ENCODE measurements around the gene CCDC24. TPM values are rescaled to one million over a fixed set of nuclear protein-coding genes. Genes with fewer than 3 reads are reported as not detected.

The CCDC24 gene
- total RNA-seq, 4 donors from 2014 or later = 1.6 to 7.8 (median 3.7) TPM

- Histone ChIP-seq H3K4me3 (no peak overlapping the region), H3K9me3 (no peaks in the 10 kb centered on the region), H3K27me3 (no peaks in the 10 kb centered on the region), H3K27ac (no peak overlapping the region), H3K36me3 (no peaks in the 10 kb centered on the region), H3K4me1 (peaks cover 28% of the 10 kb centered on the region)
- WGBS = 64% methylated on average over 5 of the region's 5 CpGs
- DNase-seq (ENCODE audit: low spot score in 2 of 2) = peak in 1 of 2 donors; percentile 26
- TF ChIP-seq POLR2A (IDR thresholded peaks at IDR 0.05) = no peak
- no peak for TF ChIP-seq CTCF (IDR thresholded peaks at IDR 0.05)
- TF ChIP-seq POLR2AphosphoS5 (IDR thresholded peaks at IDR 0.05) = no peak
- no peak for TF ChIP-seq EP300 (IDR thresholded peaks at IDR 0.05)
Measured at GRCh38 chr1:44037154-44037553, 45.8 kb downstream of the CCDC24 start.

GRCh38 chr1:44038876-44039657 lies 47.7 kb downstream of the CCDC24 start:
- no peak for TF ChIP-seq POLR2AphosphoS5 (IDR thresholded peaks at IDR 0.05)
- TF ChIP-seq CTCF (IDR thresholded peaks at IDR 0.05) = no peak
- TF ChIP-seq EP300 (IDR thresholded peaks at IDR 0.05) = no peak
- DNase-seq (ENCODE audit: low spot score in 2 of 2) = peak in 1 of 2 donors; percentile 2
- no peaks in the 10 kb centered on the region for H3K36me3 ChIP-seq
- H3K27ac ChIP-seq = no peak overlapping the region
- H3K9me3 ChIP-seq = no peaks in the 10 kb centered on the region
- H3K4me3 ChIP-seq = no peak overlapping the region
- 88% methylated on average over 2 of the region's 2 CpGs for WGBS
- H3K4me1 ChIP-seq = peaks cover 14% of the 10 kb centered on the region
- H3K27me3 ChIP-seq = no peaks in the 10 kb centered on the region

GRCh38 chr1:44040418-44040817 lies 49.0 kb downstream of the CCDC24 start:
- no peaks in the 10 kb centered on the region for H3K36me3 ChIP-seq
- no peaks in the 10 kb centered on the region for H3K27me3 ChIP-seq

GRCh38 chr1:44040846-44041245 lies 49.4 kb downstream of the CCDC24 start:
- H3K9me3 ChIP-seq = no peaks in the 10 kb centered on the region
- no peaks in the 10 kb centered on the region for H3K27me3 ChIP-seq
- no peak for DNase-seq (ENCODE audit: low spot score in 2 of 2)
- no peak overlapping the region for H3K4me3 ChIP-seq
- no peak overlapping the region for H3K27ac ChIP-seq
- TF ChIP-seq CTCF (IDR thresholded peaks at IDR 0.05) = no peak
- no peak for TF ChIP-seq POLR2A (IDR thresholded peaks at IDR 0.05)
- no peak for TF ChIP-seq POLR2AphosphoS5 (IDR thresholded peaks at IDR 0.05)
- no peak for TF ChIP-seq EP300 (IDR thresholded peaks at IDR 0.05)
- H3K4me1 ChIP-seq = peaks cover 10% of the 10 kb centered on the region
- H3K36me3 ChIP-seq = no peaks in the 10 kb centered on the region
- 76% methylated on average over 4 of the region's 4 CpGs for WGBS

More at GRCh38 chr1:44040418-44040817, 49.0 kb downstream of the CCDC24 start:
- no peak overlapping the region for H3K27ac ChIP-seq
- no peak overlapping the region for H3K4me3 ChIP-seq
- 92% methylated on average over 2 of the region's 2 CpGs for WGBS
- DNase-seq (ENCODE audit: low spot score in 2 of 2) = no peak
- H3K9me3 ChIP-seq = no peaks in the 10 kb centered on the region
- peaks cover 14% of the 10 kb centered on the region for H3K4me1 ChIP-seq
- TF ChIP-seq POLR2AphosphoS5 (IDR thresholded peaks at IDR 0.05) (no peak), CTCF (IDR thresholded peaks at IDR 0.05) (no peak), EP300 (IDR thresholded peaks at IDR 0.05) (no peak), POLR2A (IDR thresholded peaks at IDR 0.05) (no peak)

- TF ChIP-seq CTCF (IDR thresholded peaks at IDR 0.05) (no peak), EP300 (IDR thresholded peaks at IDR 0.05) (no peak), POLR2AphosphoS5 (IDR thresholded peaks at IDR 0.05) (no peak), POLR2A (IDR thresholded peaks at IDR 0.05) (no peak)
- WGBS = 82% methylated on average over 15 of the region's 16 CpGs
- Histone ChIP-seq H3K9me3 (no peaks in the 10 kb centered on the region), H3K4me1 (peaks cover 7% of the 10 kb centered on the region), H3K36me3 (no peaks in the 10 kb centered on the region), H3K27me3 (no peaks in the 10 kb centered on the region), H3K4me3 (no peak overlapping the region), H3K27ac (no peak overlapping the region)
- peak; percentile 45 to 65 for DNase-seq (ENCODE audit: low spot score in 2 of 2)
Measured at GRCh38 chr1:44043176-44044070, 52.0 kb downstream of the CCDC24 start.

Data from suprapubic skin (tissue), 4 donors.